ENCODE results near the gene PHF21B.

Gene PHF21B

GRCh38 chr22:44990810-44991209, 19.0 kb downstream of the PHF21B start:
- Histone ChIP-seq H3K27ac (ENCODE audit: low read depth, low read length) (no peak overlapping the region), H3K27me3 (ENCODE audit: control insufficient read depth, insufficient read depth, low read length) (no peaks in the 10 kb centered on the region), H3K9me3 (ENCODE audit: control insufficient read depth, insufficient read depth, low read depth, low read length) (no peaks in the 10 kb centered on the region; the same call in 1 of the 2 replicates), H3K4me1 (ENCODE audit: control insufficient read depth, insufficient read depth, low read length) (peaks cover 11% of the 10 kb centered on the region; the same call in 1 of the 2 replicates), H3K9ac (ENCODE audit: low read length) (no peak overlapping the region), H3K36me3 (ENCODE audit: control insufficient read depth, insufficient read depth, low read length) (peaks cover 82% of the 10 kb centered on the region), H3K4me3 (ENCODE audit: low read depth, low read length) (no peak overlapping the region)

- Histone ChIP-seq H3K9ac (ENCODE audit: low read length) (no peak overlapping the region), H3K27me3 (ENCODE audit: control insufficient read depth, insufficient read depth, low read length) (no peaks in the 10 kb centered on the region), H3K36me3 (ENCODE audit: control insufficient read depth, insufficient read depth, low read length) (peaks cover 84% of the 10 kb centered on the region), H3K9me3 (ENCODE audit: control insufficient read depth, insufficient read depth, low read depth, low read length) (no peaks in the 10 kb centered on the region; the same call in 1 of the 2 replicates), H3K4me3 (ENCODE audit: low read depth, low read length) (no peak overlapping the region), H3K27ac (ENCODE audit: low read depth, low read length) (no peak overlapping the region), H3K4me1 (ENCODE audit: control insufficient read depth, insufficient read depth, low read length) (peaks cover 8% of the 10 kb centered on the region; the same call in 1 of the 2 replicates)
Measured at GRCh38 chr22:44990328-44990727, 19.5 kb downstream of the PHF21B start.

- H3K9me3 ChIP-seq (ENCODE audit: control insufficient read depth, insufficient read depth, low read depth, low read length): no peaks in the 10 kb centered on the region; the same call in 1 of the 2 replicates
- H3K4me3 ChIP-seq (ENCODE audit: low read depth, low read length): no peak overlapping the region
- H3K4me1 ChIP-seq (ENCODE audit: control insufficient read depth, insufficient read depth, low read length): no peaks in the 10 kb centered on the region
- no peak overlapping the region for H3K9ac ChIP-seq (ENCODE audit: low read length)
- H3K27me3 ChIP-seq (ENCODE audit: control insufficient read depth, insufficient read depth, low read length): no peaks in the 10 kb centered on the region
- H3K36me3 ChIP-seq (ENCODE audit: control insufficient read depth, insufficient read depth, low read length): peaks cover 84% of the 10 kb centered on the region
- H3K27ac ChIP-seq (ENCODE audit: low read depth, low read length): no peak overlapping the region
Measured at GRCh38 chr22:44988671-44989070, 21.1 kb downstream of the PHF21B start.

GRCh38 chr22:44986926-44987325, 22.9 kb downstream of the PHF21B start:
- H3K4me1 ChIP-seq (ENCODE audit: control insufficient read depth, insufficient read depth, low read length): no peaks in the 10 kb centered on the region
- H3K9me3 ChIP-seq (ENCODE audit: control insufficient read depth, insufficient read depth, low read depth, low read length): no peaks in the 10 kb centered on the region; the same call in 1 of the 2 replicates
- H3K9ac ChIP-seq (ENCODE audit: low read length): no peak overlapping the region
- H3K27me3 ChIP-seq (ENCODE audit: control insufficient read depth, insufficient read depth, low read length): no peaks in the 10 kb centered on the region
- no peak overlapping the region for H3K27ac ChIP-seq (ENCODE audit: low read depth, low read length)
- peaks cover 72% of the 10 kb centered on the region for H3K36me3 ChIP-seq (ENCODE audit: control insufficient read depth, insufficient read depth, low read length)
- no peak overlapping the region for H3K4me3 ChIP-seq (ENCODE audit: low read depth, low read length)

GRCh38 chr22:44985906-44986527, 23.8 kb downstream of the PHF21B start:
- Histone ChIP-seq H3K9ac (ENCODE audit: low read length) (no peak overlapping the region), H3K36me3 (ENCODE audit: control insufficient read depth, insufficient read depth, low read length) (peaks cover 73% of the 10 kb centered on the region), H3K27ac (ENCODE audit: low read depth, low read length) (no peak overlapping the region), H3K4me3 (ENCODE audit: low read depth, low read length) (no peak overlapping the region), H3K27me3 (ENCODE audit: control insufficient read depth, insufficient read depth, low read length) (no peaks in the 10 kb centered on the region), H3K9me3 (ENCODE audit: control insufficient read depth, insufficient read depth, low read depth, low read length) (no peaks in the 10 kb centered on the region; the same call in 1 of the 2 replicates), H3K4me1 (ENCODE audit: control insufficient read depth, insufficient read depth, low read length) (peaks cover 6% of the 10 kb centered on the region; the same call in 1 of the 2 replicates)

- peaks cover 65% of the 10 kb centered on the region for H3K36me3 ChIP-seq (ENCODE audit: control insufficient read depth, insufficient read depth, low read length)
- H3K9ac ChIP-seq (ENCODE audit: low read length): no peak overlapping the region
- H3K27ac ChIP-seq (ENCODE audit: low read depth, low read length): no peak overlapping the region
- H3K4me1 ChIP-seq (ENCODE audit: control insufficient read depth, insufficient read depth, low read length): peaks cover 7% of the 10 kb centered on the region; the same call in 1 of the 2 replicates
- no peak overlapping the region for H3K4me3 ChIP-seq (ENCODE audit: low read depth, low read length)
- no peaks in the 10 kb centered on the region; the same call in 1 of the 2 replicates for H3K9me3 ChIP-seq (ENCODE audit: control insufficient read depth, insufficient read depth, low read depth, low read length)
- no peaks in the 10 kb centered on the region for H3K27me3 ChIP-seq (ENCODE audit: control insufficient read depth, insufficient read depth, low read length)
Measured at GRCh38 chr22:44983878-44984482, 25.8 kb downstream of the PHF21B start.

GRCh38 chr22:44982445-44982844, 27.4 kb downstream of the PHF21B start:
- no peak overlapping the region for H3K4me3 ChIP-seq (ENCODE audit: low read depth, low read length)
- H3K4me1 ChIP-seq (ENCODE audit: control insufficient read depth, insufficient read depth, low read length): peaks cover 7% of the 10 kb centered on the region; the same call in 1 of the 2 replicates
- H3K9me3 ChIP-seq (ENCODE audit: control insufficient read depth, insufficient read depth, low read depth, low read length): no peaks in the 10 kb centered on the region; the same call in 1 of the 2 replicates
- H3K9ac ChIP-seq (ENCODE audit: low read length): no peak overlapping the region
- H3K27ac ChIP-seq (ENCODE audit: low read depth, low read length): no peak overlapping the region
- H3K27me3 ChIP-seq (ENCODE audit: control insufficient read depth, insufficient read depth, low read length): no peaks in the 10 kb centered on the region
- H3K36me3 ChIP-seq (ENCODE audit: control insufficient read depth, insufficient read depth, low read length): peaks cover 56% of the 10 kb centered on the region

GRCh38 chr22:44981857-44982256, 27.9 kb downstream of the PHF21B start:
- H3K9me3 ChIP-seq (ENCODE audit: control insufficient read depth, insufficient read depth, low read depth, low read length): no peaks in the 10 kb centered on the region; the same call in 1 of the 2 replicates
- no peaks in the 10 kb centered on the region for H3K27me3 ChIP-seq (ENCODE audit: control insufficient read depth, insufficient read depth, low read length)
- no peak overlapping the region for H3K4me3 ChIP-seq (ENCODE audit: low read depth, low read length)
- peaks cover 51% of the 10 kb centered on the region for H3K36me3 ChIP-seq (ENCODE audit: control insufficient read depth, insufficient read depth, low read length)
- no peak overlapping the region for H3K27ac ChIP-seq (ENCODE audit: low read depth, low read length)
- no peak overlapping the region for H3K9ac ChIP-seq (ENCODE audit: low read length)
- H3K4me1 ChIP-seq (ENCODE audit: control insufficient read depth, insufficient read depth, low read length): peaks cover 7% of the 10 kb centered on the region; the same call in 1 of the 2 replicates

- Histone ChIP-seq H3K27ac (ENCODE audit: low read depth, low read length) (no peak overlapping the region), H3K36me3 (ENCODE audit: control insufficient read depth, insufficient read depth, low read length) (peaks cover 25% of the 10 kb centered on the region), H3K9me3 (ENCODE audit: control insufficient read depth, insufficient read depth, low read depth, low read length) (no peaks in the 10 kb centered on the region), H3K9ac (ENCODE audit: low read length) (no peak overlapping the region), H3K4me1 (ENCODE audit: control insufficient read depth, insufficient read depth, low read length) (peaks cover 12% of the 10 kb centered on the region; the same call in 1 of the 2 replicates), H3K27me3 (ENCODE audit: control insufficient read depth, insufficient read depth, low read length) (no peaks in the 10 kb centered on the region), H3K4me3 (ENCODE audit: low read depth, low read length) (no peak overlapping the region)
Measured at GRCh38 chr22:44979154-44979553, 30.7 kb downstream of the PHF21B start.

- H3K27ac ChIP-seq (ENCODE audit: low read depth, low read length): no peak overlapping the region
- peaks cover 34% of the 10 kb centered on the region for H3K4me1 ChIP-seq (ENCODE audit: control insufficient read depth, insufficient read depth, low read length)
- no peak overlapping the region for H3K4me3 ChIP-seq (ENCODE audit: low read depth, low read length)
- no peaks in the 10 kb centered on the region for H3K27me3 ChIP-seq (ENCODE audit: control insufficient read depth, insufficient read depth, low read length)
- peaks cover 14% of the 10 kb centered on the region for H3K36me3 ChIP-seq (ENCODE audit: control insufficient read depth, insufficient read depth, low read length)
- H3K9ac ChIP-seq (ENCODE audit: low read length): no peak overlapping the region
- H3K9me3 ChIP-seq (ENCODE audit: control insufficient read depth, insufficient read depth, low read depth, low read length): no peaks in the 10 kb centered on the region
Measured at GRCh38 chr22:44975427-44976262, 34.2 kb downstream of the PHF21B start.

All from HUES6 (cell line).